Germinal center (tissue), 1 donor: ENCODE data around the gene SEMA4B.
"Not testable (repeated sequence)": the region's sequence is repeated elsewhere in the genome, so short reads cannot be mapped to it uniquely, and the experiment has no call there.

Source experiments
- DNase-seq: peaks from one replicate; pipeline ENCODE4 v3.0.0; 2012; ENCODE audit warnings: mixed read lengths, low spot score

The SEMA4B gene

GRCh38 chr15:90178468-90179435 lies 22.4 kb upstream of the SEMA4B start:
- no peak for DNase-seq

DNA sequence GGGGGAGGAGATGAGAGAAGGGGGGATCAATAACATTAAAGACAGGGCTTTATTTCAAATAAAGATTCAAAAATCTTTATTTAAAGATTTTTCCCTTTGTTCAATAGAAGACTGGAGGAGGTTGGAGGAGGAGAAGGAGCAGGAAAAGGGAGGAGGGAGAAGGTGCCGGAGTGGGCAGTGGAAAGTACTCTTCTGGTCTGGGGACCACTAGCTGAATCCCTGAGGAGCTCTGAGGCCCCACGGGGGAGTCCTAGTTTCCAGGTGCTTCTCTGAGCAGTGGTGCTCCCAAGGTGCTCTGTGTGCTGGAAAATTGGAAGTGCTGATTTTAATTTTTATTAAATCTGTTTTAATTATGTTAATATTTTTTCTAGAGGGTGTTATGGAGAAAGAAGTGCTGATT lies 19.4 kb upstream of the SEMA4B start:
- no peak for DNase-seq

- DNase-seq = peak; percentile 41
These were observed 16.9 kb upstream of the SEMA4B start for GRCh38 chr15:90184119-90184785.

DNA sequence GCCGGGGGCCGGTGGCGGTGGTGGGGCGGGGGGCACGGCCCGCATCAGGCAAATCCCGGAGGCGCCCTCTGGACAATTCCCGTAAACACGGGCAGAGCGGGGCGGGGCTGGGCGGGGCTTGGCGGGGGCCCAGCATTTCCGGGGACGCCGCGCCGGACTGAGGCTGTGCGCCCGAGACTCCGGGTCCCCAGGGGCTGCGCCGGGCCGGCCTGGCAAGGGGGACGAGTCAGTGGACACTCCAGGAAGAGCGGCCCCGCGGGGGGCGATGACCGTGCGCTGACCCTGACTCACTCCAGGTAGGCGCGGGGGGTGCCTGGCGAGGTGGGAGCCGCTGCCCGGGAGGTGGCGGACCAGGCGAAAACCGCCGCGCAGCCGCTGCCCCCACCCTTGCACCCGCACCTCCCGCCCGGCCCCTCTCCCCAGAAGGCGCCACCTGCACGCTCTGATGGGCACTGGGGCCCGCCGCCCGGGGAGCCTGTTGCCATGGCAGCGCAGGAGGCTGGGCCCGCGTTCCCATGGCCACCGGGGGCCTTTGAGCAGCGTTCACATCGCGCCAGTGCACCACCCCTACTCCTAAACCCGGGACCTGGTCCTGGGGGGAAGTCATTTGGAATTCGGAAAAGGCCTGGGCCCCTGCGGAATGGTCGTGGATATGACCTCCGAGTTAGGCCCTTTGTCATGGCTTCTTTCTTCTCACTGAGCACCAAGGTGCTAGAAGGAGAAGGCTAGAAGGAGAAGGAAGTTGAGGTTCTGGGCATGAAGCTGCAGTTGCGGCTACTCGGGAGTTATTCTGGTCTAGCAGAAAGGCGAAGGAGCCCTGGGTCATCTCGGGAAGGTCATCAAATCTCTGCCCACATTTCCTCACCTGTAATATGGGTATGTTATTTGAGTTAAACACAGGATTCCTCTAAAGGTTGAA lies 16.1 kb upstream of the SEMA4B start:
- DNase-seq = peak; percentile 87

DNA sequence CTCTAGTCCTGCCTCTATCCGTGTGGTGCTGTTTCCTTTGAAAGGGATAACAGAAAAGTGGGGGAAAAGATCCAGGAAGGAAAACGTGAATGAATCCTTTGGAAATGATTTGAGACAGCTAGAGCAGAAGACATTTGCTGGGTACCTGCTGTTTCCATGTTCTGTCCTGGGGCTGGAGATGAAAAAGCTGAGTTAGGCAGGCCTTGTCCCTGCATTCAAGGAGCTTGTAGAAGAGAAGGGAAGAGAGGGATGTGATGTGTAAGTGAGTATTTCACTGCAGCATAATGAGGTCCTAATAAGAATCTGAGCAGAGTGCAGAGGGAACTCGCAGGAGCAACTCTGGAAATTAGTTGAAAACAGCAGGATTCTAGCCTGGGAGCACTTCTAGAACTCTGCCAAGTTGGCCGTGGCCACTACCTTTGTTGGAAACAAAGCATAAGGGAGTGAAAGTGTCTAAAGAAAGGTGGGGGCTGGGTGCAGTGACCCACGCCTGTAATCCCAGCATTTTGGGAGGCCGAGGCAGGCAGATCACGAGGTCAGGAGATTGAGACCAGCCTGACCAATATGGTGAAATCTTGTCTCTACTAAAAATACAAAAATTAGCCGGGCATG lies 13.8 kb upstream of the SEMA4B start:
- DNase-seq = no peak

- not testable (repeated sequence) for DNase-seq
These were observed 13.1 kb upstream of the SEMA4B start for GRCh38 chr15:90188065-90188464.

GRCh38 chr15:90188914-90189748 lies 12.0 kb upstream of the SEMA4B start:
- DNase-seq = no peak

DNA sequence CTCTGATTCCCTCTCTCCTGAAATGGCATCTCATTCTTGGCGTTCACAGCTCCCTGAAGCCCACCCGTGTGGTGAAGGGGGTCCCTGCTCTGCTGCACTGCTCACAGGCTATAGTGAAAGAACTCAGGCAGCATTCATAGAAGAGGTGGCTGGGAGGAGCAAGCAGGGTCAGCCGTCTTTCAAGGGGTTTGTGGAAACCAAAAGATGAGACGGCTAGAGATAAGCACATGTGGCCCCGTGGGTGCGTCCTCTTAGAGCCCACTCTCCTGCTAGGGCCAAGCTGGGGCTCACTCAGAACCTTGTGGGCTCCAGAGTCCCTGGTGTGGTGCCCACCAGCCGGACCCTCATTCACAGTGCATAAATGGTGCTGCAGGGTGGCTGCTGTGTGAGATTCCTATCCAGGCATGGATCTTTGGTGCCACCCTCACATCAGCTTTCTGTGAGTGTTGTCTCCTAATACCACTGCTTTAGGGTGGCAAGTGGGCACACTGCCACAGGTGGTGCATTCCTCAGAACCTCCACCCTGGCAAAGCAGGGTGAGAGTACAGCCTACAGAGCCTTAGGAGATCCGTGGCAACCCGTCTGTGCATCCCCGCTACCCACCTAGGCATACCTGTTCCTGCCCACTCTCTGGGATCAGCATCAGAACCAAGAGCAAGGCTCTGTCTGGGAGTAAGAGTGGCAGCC lies 11.2 kb upstream of the SEMA4B start:
- no peak for DNase-seq

GRCh38 chr15:90190606-90191343 lies 10.4 kb upstream of the SEMA4B start:
- peak; percentile 70 for DNase-seq

DNA sequence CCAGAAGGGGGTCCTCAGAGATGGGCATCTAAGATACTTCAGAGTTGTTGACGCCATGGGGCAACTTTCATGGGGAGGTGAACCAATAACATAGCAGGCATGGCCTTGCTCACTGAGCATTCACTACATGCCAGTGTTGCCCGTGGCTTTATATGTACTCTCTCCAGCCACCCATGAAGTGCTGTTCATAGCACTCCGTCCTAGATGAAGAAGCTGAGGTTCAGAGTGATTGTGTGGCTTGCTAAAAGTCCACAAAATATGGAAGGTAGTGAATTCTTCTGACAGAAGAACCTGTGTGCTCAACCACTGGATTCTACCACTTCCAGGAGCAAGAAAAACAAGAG lies 9.8 kb upstream of the SEMA4B start:
- no peak for DNase-seq

- peak; percentile 86 for DNase-seq
These were observed 9.2 kb upstream of the SEMA4B start for GRCh38 chr15:90191794-90192509.

DNA sequence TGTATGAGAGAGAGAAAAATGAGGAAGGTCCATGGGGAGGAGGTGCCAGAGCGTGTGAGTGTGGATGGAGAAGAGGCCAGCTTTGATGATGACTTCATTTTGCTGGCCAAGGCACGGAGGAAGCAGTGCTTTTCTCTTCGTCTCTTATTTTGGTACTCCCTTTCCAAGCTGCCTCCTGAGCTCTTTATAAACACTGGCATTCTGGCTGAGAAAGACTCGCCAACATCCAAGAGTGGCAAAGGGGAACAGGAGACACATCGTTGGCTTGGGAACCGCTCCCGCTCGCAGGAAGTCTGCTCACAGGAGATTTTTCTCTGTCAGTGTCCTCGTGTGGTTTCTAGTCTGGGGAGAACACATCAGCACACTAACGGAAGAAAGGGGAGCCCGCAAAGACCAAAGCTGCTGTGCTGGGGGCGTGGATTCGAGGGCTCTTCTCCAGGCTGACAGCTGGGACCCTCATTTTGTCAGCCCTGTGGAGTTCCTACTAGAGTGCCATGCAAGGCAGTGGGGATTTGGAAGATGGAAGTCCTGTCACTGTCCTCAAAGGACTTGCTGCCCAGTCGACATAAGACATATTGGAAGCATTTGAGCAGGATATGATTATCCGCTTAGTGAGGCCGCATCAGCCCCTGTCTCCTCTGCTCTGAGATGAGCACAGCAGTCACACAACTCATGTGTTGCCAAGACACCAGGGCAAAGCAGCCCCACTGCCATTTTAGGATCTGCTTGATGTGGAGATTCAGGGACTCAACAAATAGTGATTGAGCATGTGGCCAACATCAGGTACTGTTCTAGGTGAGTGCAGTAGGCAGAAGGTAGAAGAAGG lies 8.0 kb upstream of the SEMA4B start:
- DNase-seq = no peak

GRCh38 chr15:90194655-90195054 lies 6.5 kb upstream of the SEMA4B start:
- DNase-seq = no peak

DNA sequence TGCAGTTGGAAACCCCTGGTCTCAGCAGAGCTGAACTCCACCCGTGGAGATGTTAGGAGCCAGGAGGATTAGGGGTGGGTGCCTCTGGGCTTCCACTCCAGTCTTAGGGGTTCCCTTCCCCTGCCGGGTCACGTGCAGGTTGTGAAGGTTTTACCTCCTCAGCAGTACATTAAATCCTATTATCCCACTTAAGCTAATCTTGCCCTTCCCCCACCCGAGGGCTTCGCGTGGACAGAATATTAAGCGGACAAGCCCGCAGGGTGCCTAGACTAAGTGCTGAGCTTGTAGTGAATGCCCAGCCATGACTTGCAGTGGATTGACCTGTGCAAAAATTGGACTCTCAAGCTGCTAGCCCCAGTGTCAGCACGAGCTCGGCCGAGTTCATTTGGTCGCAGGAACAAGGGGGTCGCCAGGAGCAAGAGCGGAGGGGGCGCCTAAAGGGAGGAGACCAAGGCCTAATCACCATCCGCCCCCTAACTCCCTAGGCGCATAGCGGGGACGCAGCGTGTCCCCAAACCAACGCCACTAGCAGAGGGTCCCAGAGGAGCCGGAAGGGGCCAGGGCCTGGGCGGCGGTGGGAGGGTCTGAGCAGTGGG lies 498 bp upstream of the SEMA4B start:
- DNase-seq = no peak

DNA sequence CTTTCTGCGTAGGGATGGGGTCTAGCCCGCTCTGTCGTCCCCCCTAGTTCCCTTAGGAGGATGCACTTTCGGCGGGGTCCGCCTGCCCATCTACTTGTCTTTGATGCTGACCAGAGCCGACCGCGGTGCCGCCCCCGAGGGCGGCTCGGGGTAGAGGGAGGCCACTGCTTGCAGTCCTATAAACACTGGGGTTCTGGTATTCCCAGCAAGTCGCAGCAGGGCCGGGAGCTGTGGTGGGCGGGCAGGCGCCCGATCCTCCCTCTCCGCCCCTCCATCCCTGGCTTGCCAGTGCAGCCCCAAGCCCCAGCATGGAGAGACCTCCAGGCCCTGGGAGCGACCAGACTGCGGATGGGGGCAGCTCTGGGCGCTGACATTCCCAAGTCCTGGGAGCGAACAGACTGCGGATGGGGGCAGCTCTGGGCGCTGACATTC lies 830 bp downstream of the SEMA4B start:
- DNase-seq = no peak

GRCh38 chr15:90202929-90203328 lies 1.8 kb downstream of the SEMA4B start:
- DNase-seq = no peak

DNA sequence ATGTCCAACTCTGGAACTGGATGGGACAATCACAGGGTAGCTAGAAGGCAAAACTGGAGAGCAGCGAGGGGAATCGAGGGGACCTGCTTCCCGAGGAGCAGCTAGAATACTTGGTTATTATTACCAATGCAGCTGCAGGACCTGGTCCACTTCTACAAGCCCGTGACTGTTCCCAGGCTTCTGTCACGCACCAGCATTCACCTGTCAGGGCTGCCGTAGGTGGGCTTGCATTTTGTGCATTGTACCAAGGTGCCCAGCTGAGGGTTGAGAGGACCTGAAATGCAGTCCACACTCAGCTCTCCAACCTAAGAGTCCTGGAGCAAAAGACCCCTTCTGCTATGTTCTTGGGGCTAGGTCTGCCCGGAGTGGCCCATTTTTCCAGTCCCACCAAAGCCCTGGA lies 2.3 kb downstream of the SEMA4B start:
- DNase-seq = no peak

DNA sequence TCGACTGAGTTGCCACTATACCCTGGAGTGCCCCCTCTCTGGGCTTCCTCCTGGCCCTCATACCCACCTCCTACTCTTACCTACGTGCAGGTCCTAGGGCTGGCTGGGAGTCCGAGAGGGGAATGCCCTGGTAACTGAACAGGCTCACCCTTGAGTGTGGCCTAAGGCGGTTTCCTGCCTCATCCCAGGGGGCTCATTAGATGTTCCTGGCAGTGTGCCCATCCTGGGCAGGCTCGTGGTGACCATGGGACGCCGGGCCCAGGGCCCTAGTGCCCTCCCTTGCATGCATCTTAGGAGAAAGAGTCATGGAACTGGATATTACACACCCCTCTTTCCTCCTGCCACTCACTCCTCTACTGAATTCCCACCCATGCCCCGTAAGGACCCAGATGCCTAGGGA lies 2.8 kb downstream of the SEMA4B start:
- DNase-seq = no peak
